ENCODE measurements around the gene AGAP1.
A peak's percentile ranks its signal among the peaks of the same experiment; 100 is the strongest.

AGAP1 gene

GRCh38 chr2:235960011-235960715 is 466.3 kb downstream of the AGAP1 start:
- DNase-seq (ENCODE audit: low read depth, low spot score), result no peak

GRCh38 chr2:235960716-235961640 is 467.1 kb downstream of the AGAP1 start:
- DNase-seq (ENCODE audit: low read depth, low spot score), result no peak

GRCh38 chr2:235961711-235962110 is 467.9 kb downstream of the AGAP1 start:
- DNase-seq (ENCODE audit: low read depth, low spot score), result no peak

DNA sequence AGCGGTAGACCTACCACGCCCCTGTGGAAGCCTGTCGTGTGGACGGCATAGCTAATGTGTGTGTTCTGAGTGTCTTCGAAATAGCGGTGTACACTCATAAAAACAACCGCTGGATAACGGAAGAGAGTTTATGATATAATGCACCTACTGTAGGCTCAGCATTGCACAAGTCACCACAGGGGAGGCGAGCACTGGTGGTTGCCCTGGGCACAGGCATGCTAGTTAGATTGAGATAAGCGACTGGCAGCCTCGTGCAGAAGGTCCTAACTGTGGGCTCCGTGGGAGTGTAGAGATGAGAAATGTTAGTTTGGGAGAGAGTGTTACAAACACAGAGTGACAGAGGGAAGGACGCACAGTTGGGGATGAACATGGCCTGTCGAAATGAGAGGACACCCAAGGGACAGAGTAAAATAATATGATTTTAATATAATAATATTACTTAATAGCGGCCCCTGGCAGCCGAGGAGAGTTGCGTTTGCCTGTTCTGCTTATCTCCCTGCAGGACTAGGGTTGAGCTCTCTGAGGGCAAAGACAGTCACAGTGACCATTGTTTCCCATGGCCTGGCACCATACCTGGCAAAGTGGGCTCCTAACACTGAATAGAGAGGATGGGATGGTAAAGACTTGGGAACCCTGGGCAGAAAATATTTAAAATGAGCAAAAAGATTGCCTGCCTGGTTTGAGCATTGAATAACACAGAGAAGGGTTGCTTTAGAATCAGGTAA is 470.2 kb downstream of the AGAP1 start:
- DNase-seq (ENCODE audit: low read depth, low spot score), result no peak

- DNase-seq (ENCODE audit: low read depth, low spot score), result no peak
Measured at GRCh38 chr2:235964787-235965390, 471.0 kb downstream of the AGAP1 start.

GRCh38 chr2:235966396-235966795 is 472.6 kb downstream of the AGAP1 start:
- no peak for DNase-seq (ENCODE audit: low read depth, low spot score)

DNA sequence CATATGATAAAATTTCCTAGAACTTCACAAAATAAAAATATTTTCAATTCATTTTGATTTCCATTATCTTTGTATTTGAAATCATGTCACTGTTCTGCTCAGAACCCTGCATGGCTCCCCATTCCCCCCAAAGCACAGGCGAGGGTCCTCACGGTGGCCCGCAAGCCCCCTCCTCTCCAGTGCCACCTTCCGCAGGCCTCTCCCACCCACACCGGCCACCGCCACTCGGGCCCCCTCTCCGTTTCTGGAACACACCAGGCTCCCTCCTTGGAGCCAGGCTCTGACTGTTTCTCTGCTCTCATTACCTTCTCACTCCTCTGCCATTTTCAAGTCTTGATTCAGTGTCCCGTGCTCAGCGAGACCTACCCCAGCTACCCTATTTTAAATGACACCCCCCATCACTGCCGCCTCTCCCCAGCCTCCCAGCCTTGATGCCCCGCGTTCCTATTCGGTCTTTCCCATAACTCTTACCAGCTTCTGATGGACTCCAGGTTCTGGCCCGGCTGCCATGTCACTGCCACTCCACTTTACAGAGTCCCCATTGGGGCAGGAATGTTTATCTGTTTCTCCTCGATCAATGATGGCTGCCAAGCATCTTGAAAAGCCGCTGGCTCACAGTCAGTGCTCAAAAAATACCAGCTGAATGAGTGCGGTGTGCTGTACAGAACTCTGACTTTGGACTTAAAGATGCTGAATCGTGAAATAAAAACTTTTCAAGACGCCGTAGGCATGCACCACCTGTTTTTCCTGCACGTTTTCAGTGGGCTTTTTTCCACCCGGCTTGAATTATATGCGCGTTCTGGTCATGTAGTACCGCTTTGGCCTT is 473.3 kb downstream of the AGAP1 start:
- DNase-seq (ENCODE audit: low read depth, low spot score), result no peak

DNA sequence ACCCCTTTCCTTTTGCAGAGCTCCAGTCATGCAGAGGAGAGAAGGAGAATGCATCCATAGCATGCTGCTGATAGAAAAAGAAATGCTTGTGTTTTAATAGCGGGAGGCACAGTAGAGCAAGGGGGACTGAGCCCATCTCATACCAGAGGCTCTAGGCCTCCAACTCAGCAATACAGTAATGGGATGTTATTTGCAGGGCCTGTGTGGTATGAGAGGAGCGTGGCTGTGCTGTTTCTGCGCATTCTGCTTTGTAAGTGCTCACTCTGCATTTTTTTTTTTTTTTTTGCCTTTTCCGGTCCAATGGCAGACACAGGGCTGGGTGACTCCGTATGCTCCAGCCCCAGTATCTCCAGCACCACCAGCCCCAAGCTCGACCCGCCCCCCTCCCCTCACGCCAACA is 474.3 kb downstream of the AGAP1 start:
- no peak for DNase-seq (ENCODE audit: low read depth, low spot score)

DNA sequence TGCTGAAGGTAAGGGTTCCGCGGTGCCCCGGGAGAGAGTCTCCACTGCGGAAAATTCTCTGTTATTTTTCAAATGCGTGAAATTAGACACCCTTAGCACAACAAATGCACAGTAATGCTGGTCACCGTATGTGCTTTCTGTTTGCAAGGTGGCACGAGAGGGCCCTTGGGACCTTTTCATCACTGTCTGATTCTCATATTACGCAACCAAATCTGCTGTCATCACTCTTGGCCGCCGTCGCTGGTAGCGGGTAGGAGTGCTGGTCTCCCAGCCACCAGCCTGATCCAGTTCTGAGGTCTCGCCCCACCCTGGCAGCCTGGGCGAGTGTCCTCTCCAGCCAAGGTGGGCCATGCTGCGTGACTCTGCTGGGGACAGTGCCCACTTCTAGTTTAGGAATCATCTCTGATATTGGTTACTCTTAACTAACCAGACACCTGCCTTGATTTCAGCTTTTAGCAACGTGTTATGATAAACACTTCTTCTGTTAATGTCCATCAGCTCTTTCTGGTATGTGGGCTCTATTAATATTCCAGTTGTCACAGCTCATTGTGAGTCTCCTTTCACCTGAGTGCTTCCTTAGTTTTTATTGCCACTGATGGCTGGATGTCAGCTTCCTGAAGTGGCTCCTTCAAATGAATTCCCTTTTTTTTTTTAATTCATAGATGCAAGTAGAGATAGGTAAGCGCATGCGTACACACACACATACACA is 474.9 kb downstream of the AGAP1 start:
- no peak for DNase-seq (ENCODE audit: low read depth, low spot score)

- DNase-seq (ENCODE audit: low read depth, low spot score), result no peak
Measured at GRCh38 chr2:235970204-235971040, 476.6 kb downstream of the AGAP1 start.

GRCh38 chr2:235976516-235976915 is 482.7 kb downstream of the AGAP1 start:
- no peak for DNase-seq (ENCODE audit: low read depth, low spot score)

DNA sequence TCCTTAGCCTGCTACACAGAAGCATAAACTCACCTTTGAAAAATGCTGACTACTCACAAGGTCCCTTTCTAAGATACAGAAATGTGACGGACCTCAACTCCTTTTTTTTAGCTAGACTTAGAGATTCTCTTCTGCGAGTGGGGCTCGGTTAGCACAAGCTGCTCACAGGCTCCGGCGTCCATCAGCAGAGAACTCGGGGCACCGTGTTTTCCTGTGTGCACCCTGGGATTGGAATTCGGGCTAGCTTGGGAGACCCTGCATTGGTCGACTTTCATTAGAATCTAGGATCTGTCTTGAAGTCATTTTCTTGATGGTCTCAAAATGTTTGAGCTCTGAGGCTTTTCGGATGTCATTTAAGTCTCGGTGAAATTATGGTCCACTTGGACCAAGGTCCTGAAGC is 483.1 kb downstream of the AGAP1 start:
- DNase-seq (ENCODE audit: low read depth, low spot score), result no peak

GRCh38 chr2:235977445-235977844 is 483.6 kb downstream of the AGAP1 start:
- DNase-seq (ENCODE audit: low read depth, low spot score), result no peak

DNA sequence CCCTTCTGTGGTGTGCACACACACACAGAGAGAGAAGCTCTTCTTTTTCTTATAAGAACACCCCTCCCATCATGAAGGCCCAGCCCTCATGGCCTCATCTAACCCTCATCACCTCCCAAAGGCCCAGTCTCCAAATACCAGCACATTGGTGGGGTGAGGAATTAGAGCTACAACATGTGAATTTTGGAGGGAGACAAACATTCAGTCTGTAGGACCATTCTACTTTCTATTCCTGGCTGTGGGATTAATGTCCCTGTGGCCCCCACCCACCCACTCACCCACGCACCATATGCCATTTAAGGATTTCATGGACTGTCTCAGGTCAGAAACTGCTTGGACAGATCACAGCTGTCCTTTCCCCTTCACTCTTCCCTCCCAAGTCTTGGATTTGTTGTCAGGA is 484.2 kb downstream of the AGAP1 start:
- DNase-seq (ENCODE audit: low read depth, low spot score), result no peak

DNA sequence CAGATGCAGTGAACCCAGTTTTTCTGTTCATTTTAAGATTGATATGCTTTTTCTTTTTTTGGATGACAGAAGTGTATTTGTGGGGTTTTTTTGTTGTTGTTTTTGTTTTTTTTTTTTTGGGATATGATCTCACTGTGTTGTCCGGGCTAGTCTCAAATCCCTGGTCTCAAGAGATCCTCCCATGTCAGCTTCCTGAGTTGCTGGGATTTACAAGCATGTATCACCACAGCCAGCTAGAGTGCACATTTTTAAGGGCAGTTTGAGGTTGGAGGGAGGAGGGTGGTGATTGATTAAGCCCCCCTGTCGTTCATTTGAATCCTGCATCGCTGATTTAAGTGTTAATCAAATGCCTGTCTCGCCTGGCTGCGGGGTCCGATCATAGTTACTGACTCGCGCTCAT is 485.2 kb downstream of the AGAP1 start:
- no peak for DNase-seq (ENCODE audit: low read depth, low spot score)

GRCh38 chr2:235979753-235980435 is 486.1 kb downstream of the AGAP1 start:
- DNase-seq (ENCODE audit: low read depth, low spot score), result peak; percentile 7

DNA sequence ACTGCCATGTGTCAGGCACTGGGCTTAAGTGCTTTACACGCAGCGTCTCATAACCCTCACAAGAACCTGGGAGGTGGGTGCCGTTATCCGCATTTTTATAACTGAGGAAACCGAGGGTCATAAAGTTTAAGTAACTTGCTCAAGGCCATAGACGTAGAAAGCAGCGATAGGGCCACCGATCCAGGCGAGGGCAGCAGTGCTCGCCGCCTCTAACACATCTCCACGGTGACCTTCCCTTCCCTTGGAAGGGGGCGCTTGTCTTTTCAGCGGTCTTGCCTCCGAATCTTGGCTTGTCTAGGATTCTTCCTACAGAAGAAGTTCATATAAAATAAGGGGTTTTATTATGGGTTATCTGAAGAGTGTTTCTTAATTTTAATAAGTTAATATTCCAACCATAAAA is 487.8 kb downstream of the AGAP1 start:
- no peak for DNase-seq (ENCODE audit: low read depth, low spot score)

DNA sequence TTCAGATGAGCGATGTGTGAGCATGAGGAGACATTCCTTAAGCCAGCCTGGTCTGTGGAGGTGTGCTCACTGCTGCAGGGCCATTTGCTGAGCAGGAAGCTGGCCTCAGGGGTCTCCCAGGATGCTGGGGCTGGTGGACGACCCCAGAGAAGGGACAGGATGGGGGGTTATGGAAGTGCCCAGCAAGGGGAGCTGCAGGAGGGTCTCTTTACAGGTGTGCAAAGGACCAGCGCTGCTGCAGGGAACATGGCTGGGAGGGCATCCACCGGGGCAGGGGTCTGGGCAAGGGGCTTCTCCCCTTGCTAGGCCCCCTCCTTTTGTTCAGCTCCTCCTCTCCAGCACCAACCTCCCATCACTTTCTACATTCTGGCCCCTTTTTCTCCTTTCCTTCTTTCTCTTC is 489.2 kb downstream of the AGAP1 start:
- no peak for DNase-seq (ENCODE audit: low read depth, low spot score)

- no peak for DNase-seq (ENCODE audit: low read depth, low spot score)
Measured at GRCh38 chr2:235984552-235984951, 490.7 kb downstream of the AGAP1 start.
